Activated naive CD8-positive, alpha-beta T cell treated with anti-CD3 and anti-CD28 coated beads, Interleukin-2, amount 50 U/mL, for 24 hours (primary cell): ENCODE results near the gene EREG.

Experiments used
- ATAC-seq: fragments of 150-1000 bp; cut with Tn5 transposase; one replicate; pipeline ENCODE4 v1.10.0; 2021
- DNase-seq: peaks from one replicate; pipeline ENCODE4 v3.0.0; 2021
- H3K27ac Mint-ChIP-seq: one replicate; pipeline ENCODE4 v1.8.0; 2021; ENCODE audit warnings: mild to moderate bottlenecking, mixed read lengths
- H3K27me3 Mint-ChIP-seq: one replicate; pipeline ENCODE4 v1.8.0; 2021; ENCODE audit warnings: mixed read lengths
- H3K36me3 Mint-ChIP-seq: one replicate; pipeline ENCODE4 v1.8.0; 2021; ENCODE audit warnings: low read depth, mixed read lengths
- H3K4me1 Mint-ChIP-seq: one replicate; pipeline ENCODE4 v1.8.0; 2021; ENCODE audit warnings: mixed read lengths
- H3K4me3 Mint-ChIP-seq: one replicate; pipeline ENCODE4 v1.8.0; 2021; ENCODE audit warnings: mild to moderate bottlenecking, moderate library complexity, mixed read lengths
- H3K9me3 Mint-ChIP-seq: one replicate; pipeline ENCODE4 v1.8.0; 2021; ENCODE audit warnings: mixed read lengths

Gene EREG, protein sequence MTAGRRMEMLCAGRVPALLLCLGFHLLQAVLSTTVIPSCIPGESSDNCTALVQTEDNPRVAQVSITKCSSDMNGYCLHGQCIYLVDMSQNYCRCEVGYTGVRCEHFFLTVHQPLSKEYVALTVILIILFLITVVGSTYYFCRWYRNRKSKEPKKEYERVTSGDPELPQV

DNA sequence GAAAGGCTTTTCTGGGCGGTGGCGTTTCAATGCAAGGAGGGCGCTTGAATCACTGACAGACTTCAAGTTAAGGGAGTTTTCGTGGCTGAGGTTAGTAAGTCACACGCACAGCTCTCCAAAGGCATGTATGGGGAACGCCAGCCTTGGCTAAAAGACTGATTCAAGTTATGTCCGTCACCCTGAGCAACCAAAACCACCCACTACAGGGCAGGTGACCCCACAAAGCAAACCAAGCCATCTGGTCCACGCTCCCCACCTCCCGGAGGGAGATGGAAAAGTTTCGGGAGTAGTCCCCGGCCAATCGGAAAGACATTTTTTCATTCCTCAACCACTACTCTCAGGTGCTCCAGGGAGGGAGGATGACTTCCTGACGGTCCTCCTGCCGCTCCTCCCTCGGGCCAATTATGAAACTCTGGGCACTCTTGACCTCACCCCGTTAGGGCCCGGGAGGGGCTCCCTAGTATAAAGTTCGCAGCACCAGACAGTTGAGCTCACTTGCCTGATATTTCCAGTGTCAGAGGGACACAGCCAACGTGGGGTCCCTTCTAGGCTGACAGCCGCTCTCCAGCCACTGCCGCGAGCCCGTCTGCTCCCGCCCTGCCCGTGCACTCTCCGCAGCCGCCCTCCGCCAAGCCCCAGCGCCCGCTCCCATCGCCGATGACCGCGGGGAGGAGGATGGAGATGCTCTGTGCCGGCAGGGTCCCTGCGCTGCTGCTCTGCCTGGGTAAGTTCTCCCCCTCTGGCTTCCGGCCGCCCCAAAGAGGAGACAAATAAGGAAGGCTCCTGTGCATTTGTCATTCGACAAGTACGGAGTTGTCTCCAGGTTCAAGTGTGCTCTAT is at the start of gene EREG:
TSS of gene EREG (plus strand) at position 494 of the 840 bp plus-strand sequence. CDS start at position 658, 164 bp downstream.
- Mint-ChIP-seq H3K4me1 (peaks cover 11% of the 10 kb centered on the region), H3K4me3 (peak within 1 kb of the TSS; percentile 68), H3K9me3 (no peaks in the 10 kb centered on the region), H3K27me3 (peaks cover 35% of the 10 kb centered on the region), H3K27ac (no peak within 1 kb of the TSS), H3K36me3 (no peaks in the 10 kb centered on the region)
- DNase-seq (peak; percentile 18), ATAC-seq (peak; percentile 78)

DNA sequence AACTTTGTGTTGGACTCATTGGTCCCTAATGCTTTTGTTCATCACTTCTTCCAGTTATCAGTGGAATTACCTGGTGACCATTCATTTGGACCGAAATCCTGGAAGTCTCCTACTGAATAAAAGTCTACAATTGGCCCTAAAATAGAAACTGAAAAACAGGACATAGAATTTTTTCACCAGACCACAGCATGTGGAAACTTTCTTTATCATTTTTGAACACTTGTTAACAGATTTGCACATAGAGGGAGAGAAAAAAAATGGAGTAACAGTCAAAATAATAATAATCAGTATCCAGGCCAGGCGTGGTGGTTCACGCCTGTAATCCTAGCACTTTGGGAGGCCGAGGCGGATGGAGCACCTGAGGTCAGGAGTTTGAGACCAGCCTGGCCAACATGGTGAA is 49.6 kb upstream of the EREG start:
- no peak overlapping the region for H3K4me3 Mint-ChIP-seq
- no peak for ATAC-seq

DNA sequence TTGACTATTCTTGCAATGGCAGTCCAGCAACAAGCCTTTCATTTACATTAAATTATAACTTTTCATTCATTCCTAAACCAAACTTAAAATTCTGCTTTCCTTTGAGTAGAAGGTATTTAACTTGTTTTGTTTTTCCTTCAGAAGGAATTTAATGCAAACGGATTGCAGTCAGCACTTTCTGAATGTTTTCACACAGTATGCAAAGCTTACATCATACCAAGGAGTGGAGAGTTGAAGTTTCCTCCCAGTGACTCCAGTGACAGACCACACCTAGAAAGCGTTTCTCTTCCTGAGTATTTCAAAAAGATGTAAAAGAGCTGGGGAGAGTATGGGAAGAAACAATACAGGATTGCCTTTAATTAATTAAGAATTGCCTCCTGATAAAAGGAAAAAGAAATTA is 48.5 kb upstream of the EREG start:
- no peak for ATAC-seq
- Mint-ChIP-seq H3K36me3 (no peaks in the 10 kb centered on the region), H3K27me3 (no peaks in the 10 kb centered on the region), H3K4me1 (no peaks in the 10 kb centered on the region), H3K4me3 (no peak overlapping the region), H3K9me3 (no peaks in the 10 kb centered on the region), H3K27ac (no peak overlapping the region)
- no peak for DNase-seq

More for the DNA sequence above, 49.6 kb upstream of the EREG start:
- no peak overlapping the region for H3K27ac Mint-ChIP-seq
- no peaks in the 10 kb centered on the region for H3K27me3 Mint-ChIP-seq
- no peaks in the 10 kb centered on the region for H3K9me3 Mint-ChIP-seq
- no peaks in the 10 kb centered on the region for H3K36me3 Mint-ChIP-seq
- DNase-seq, result no peak
- H3K4me1 Mint-ChIP-seq, result no peaks in the 10 kb centered on the region

DNA sequence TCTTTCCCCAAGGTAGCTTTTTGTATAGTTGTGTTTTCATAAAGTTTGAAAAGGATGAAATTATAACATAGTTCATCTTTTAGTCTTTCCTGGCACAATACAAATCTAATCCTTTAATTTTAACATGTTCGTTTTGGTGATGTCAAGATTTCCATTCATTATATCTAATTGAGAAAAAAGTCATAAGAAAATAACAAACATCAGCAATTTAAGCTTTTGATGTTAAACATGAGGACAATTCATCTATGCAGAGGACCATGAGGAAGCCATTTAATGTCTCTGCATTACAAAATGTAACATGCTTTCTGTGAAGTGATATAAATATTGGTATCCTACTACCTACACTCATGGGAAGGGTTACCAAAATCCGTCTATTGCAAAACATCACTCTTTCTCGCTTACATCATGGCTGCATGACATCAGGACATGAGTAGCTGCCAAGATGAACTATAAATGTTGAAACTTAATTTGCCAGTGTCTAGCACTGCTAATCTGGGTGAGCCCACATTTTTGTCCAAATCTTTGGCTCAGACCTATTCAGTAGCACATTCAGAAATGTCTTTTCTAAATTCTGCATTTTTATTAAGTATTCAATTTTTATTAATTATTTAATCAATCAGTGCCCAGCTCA is 47.2 kb upstream of the EREG start:
- H3K4me1 Mint-ChIP-seq, result no peaks in the 10 kb centered on the region
- H3K9me3 Mint-ChIP-seq, result no peaks in the 10 kb centered on the region
- no peaks in the 10 kb centered on the region for H3K36me3 Mint-ChIP-seq
- peaks cover 5% of the 10 kb centered on the region for H3K27me3 Mint-ChIP-seq
- no peak overlapping the region for H3K4me3 Mint-ChIP-seq
- no peak overlapping the region for H3K27ac Mint-ChIP-seq
- ATAC-seq (no peak), DNase-seq (no peak)

DNA sequence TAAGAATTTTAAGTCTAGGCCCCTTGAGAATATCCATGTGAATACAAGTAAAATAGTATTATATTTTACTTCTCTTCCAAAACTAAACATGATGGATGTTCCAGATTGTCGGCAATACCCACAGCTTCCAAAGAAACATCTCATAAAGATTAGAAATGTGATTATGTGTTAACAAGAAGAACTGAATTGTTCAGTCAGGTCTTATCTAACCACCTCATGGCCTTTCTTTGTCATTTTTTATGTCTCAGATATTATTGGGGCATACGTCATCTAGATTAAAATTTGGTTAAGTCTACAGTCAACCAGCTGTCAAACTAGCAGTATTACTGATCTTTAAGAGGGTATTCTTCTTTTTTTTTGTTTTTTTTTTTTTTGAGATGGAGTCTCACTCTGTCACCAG is 46.7 kb upstream of the EREG start:
- no peaks in the 10 kb centered on the region for H3K4me1 Mint-ChIP-seq
- ATAC-seq (no peak), DNase-seq (no peak)
- H3K4me3 Mint-ChIP-seq, result no peak overlapping the region
- no peaks in the 10 kb centered on the region for H3K9me3 Mint-ChIP-seq
- peaks cover 5% of the 10 kb centered on the region for H3K27me3 Mint-ChIP-seq
- no peaks in the 10 kb centered on the region for H3K36me3 Mint-ChIP-seq
- no peak overlapping the region for H3K27ac Mint-ChIP-seq

DNA sequence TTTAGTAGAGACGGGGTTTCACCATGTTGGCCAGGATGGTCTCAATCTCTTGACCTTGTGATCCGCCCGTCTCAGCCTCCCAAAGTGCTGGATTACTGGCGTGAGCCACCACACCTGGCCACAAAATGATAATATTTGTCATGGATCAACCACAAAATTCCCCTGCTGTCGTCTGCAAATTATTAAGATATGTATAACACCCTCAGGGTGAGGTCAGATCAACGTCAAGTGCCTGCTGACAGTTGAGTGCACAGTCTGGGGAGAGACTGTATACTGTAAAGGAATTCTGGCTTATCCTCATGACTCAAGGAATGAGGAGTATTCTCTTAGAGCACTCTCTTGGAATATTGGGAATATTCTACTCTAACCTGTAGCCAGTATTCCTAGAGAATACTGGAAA is 45.5 kb upstream of the EREG start:
- DNase-seq (no peak), ATAC-seq (no peak)
- H3K4me3 Mint-ChIP-seq, result no peak overlapping the region
- no peak overlapping the region for H3K27ac Mint-ChIP-seq
- H3K4me1 Mint-ChIP-seq, result no peaks in the 10 kb centered on the region
- H3K36me3 Mint-ChIP-seq, result no peaks in the 10 kb centered on the region
- peaks cover 11% of the 10 kb centered on the region for H3K27me3 Mint-ChIP-seq
- H3K9me3 Mint-ChIP-seq, result no peaks in the 10 kb centered on the region

DNA sequence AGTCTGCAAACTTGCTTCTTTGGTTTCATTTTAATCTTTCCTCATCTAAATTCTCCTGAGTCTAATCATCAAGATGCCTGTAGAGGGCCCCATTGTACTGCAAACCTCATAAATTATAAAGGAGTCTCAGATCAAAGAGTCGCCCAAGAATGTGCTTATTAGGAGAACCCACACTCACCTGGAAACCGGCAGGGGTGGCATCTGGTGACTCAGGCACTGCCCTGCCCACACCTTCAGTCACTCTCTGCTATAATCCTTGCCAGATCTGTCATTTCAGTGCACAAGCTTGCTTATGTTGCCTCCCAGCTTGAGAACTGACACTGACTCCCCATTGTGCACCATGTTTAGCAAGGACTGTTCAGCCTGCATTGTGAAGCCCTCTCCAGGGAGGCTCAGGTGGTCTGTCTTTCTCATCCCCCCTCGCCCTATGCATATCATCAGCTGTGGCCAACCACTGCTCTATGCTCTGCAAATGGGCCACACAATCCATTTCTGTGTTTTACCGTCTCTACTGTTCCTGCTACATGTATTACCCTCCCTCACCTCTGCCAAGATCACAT is 44.3 kb upstream of the EREG start:
- ATAC-seq (peak; percentile 87), DNase-seq (peak; percentile 4)
- Mint-ChIP-seq H3K9me3 (no peaks in the 10 kb centered on the region), H3K27me3 (peaks cover 11% of the 10 kb centered on the region), H3K36me3 (no peaks in the 10 kb centered on the region), H3K4me1 (no peaks in the 10 kb centered on the region), H3K27ac (no peak overlapping the region), H3K4me3 (no peak overlapping the region)

DNA sequence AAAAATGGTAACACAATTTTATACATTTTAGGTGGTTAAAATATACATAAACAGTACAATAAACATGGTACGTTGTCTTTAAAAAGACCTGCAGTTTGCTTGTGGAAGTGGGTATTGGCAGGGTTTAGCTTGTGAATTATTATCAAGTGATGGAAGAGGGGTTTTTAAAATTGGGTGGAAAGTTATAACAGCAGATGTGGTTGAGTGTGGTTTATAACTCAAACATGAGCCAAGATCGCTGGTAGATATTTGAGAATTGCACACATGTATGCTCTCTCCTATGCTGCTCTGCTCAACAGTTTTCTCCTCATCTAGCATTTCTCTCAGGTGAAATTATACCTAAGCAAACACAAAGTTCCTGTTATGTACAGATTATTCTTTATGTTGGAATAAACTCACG is 42.6 kb upstream of the EREG start:
- Mint-ChIP-seq H3K4me1 (no peaks in the 10 kb centered on the region), H3K4me3 (no peak overlapping the region), H3K9me3 (no peaks in the 10 kb centered on the region), H3K27me3 (peaks cover 11% of the 10 kb centered on the region), H3K27ac (no peak overlapping the region), H3K36me3 (no peaks in the 10 kb centered on the region)
- DNase-seq (no peak), ATAC-seq (no peak)

DNA sequence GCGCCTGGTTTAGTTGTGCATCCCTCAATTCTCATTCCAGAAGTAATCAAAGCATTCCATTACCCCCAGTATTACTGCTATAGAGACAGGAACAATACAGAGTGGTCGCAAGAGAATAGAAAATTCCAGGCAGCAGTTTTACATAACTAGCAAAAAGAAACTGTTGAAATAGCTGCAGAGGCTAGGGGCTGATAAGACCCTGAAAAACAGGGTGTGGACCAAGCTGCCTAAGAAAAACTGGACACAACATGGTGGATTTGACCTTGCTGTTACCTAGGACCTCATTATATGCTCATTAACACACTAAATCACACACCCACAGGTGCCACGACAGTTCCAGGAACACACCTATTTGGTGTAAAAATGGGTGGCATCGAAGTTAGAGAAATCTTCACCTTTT is 41.3 kb upstream of the EREG start:
- Mint-ChIP-seq H3K36me3 (no peaks in the 10 kb centered on the region), H3K27me3 (peaks cover 13% of the 10 kb centered on the region), H3K4me3 (no peak overlapping the region), H3K4me1 (no peaks in the 10 kb centered on the region), H3K27ac (no peak overlapping the region), H3K9me3 (no peaks in the 10 kb centered on the region)
- ATAC-seq (no peak), DNase-seq (no peak)

DNA sequence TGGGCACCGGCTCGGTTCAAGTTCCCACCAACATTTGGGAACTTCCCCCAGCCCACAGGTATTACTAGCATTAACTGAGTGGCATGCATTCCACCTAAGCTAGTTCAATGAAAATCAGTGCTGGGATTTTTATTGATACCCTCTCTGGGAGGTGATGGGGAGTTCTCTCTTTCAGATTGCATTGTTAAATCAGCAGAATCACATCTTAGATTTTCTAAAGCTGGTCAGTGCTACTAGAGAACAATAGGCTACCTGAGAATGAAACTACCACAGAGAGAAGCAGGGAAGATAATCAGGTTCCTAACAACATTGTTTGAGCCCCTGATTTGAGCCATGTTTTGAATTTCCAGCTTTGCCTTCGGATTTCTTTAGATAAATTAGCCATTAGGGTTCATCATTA is 40.7 kb upstream of the EREG start:
- Mint-ChIP-seq H3K4me1 (no peaks in the 10 kb centered on the region), H3K27ac (no peak overlapping the region), H3K27me3 (peaks cover 19% of the 10 kb centered on the region), H3K36me3 (no peaks in the 10 kb centered on the region), H3K4me3 (no peak overlapping the region), H3K9me3 (no peaks in the 10 kb centered on the region)
- ATAC-seq, result no peak
- no peak for DNase-seq

DNA sequence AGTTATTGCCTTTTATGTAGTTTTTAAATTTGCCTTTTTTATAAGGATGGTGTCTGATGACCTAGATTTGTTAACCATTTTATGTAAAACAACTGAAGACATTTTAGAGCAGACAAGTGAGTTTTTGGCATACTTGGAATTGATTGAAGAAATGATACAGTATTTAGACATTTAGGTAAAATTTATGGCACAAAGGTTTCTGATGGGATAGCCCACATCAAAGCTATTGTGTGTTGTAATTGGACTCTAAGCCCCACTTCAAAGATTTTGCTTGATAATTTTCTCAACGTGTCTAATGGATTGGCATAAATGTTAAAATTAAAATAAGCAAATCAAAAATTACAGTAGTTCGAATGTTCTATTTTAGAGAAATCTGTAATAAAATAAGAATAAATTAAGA is 39.1 kb upstream of the EREG start:
- Mint-ChIP-seq H3K4me3 (no peak overlapping the region), H3K36me3 (no peaks in the 10 kb centered on the region), H3K4me1 (no peaks in the 10 kb centered on the region), H3K9me3 (no peaks in the 10 kb centered on the region), H3K27ac (no peak overlapping the region), H3K27me3 (peaks cover 20% of the 10 kb centered on the region)
- no peak for DNase-seq
- no peak for ATAC-seq

DNA sequence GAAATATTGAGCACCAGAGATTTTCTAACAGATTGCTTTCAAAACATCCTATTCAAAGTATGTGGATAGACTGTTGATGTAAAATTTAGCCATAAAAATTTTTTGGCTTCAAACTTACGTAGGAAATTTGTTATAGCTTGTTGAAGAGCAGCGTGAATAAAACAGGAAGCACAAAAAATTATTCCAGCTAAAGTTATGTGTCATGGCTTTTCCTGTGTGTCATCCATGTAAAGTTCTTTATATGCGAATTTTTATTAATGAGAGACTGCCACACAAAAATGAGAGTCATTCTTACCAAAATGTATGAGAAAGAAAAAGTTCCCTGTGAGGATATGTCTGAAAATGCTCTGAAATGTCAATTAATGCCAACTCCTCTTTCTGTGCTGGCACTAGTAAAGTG is 37.2 kb upstream of the EREG start:
- no peak for DNase-seq
- no peaks in the 10 kb centered on the region for H3K9me3 Mint-ChIP-seq
- no peak for ATAC-seq
- no peak overlapping the region for H3K27ac Mint-ChIP-seq
- H3K27me3 Mint-ChIP-seq, result peaks cover 15% of the 10 kb centered on the region
- H3K4me3 Mint-ChIP-seq, result no peak overlapping the region
- no peaks in the 10 kb centered on the region for H3K36me3 Mint-ChIP-seq
- no peaks in the 10 kb centered on the region for H3K4me1 Mint-ChIP-seq

DNA sequence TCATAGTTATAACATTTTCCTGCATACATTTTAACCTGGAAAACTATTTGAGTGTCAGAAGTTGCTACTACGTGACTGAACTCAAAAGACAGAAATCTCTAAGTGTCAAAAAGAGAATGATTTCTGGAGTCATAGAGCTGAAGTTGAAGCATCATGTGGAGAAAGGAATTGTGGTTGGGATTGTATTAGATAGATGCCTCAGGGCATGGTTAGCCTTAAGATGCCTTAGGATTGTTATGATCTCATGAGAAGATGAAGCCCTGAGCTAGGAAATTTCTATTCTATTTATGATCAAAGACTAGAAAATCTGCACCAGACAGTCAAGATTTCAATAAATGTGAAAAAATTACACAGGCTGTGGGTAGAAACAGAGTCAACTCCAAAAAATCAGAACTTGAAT is 36.4 kb upstream of the EREG start:
- Mint-ChIP-seq H3K4me3 (no peak overlapping the region), H3K36me3 (no peaks in the 10 kb centered on the region), H3K4me1 (no peaks in the 10 kb centered on the region), H3K9me3 (no peaks in the 10 kb centered on the region), H3K27me3 (peaks cover 14% of the 10 kb centered on the region), H3K27ac (no peak overlapping the region)
- no peak for DNase-seq
- no peak for ATAC-seq

DNA sequence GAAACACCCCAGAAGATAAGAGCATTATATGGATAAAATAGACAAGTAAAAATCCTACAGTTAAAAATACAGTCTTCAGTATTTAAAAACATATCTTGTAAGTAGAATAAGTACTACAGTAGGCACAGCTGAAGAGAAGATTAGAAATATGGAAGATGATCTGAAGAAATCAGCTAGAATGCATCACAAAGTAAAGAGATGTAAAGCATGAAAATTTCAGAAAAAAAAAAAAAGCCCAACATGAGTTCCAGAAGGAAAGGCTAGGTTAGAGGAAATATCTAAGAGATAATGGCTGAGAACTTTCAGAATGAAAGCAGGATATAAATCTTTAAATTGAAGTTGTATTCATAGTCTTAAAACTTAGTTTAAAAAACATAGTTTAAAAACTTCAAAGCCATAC is 35.6 kb upstream of the EREG start:
- Mint-ChIP-seq H3K27me3 (peaks cover 8% of the 10 kb centered on the region), H3K4me3 (no peak overlapping the region), H3K36me3 (no peaks in the 10 kb centered on the region), H3K4me1 (no peaks in the 10 kb centered on the region), H3K9me3 (no peaks in the 10 kb centered on the region), H3K27ac (no peak overlapping the region)
- ATAC-seq, result no peak
- no peak for DNase-seq

DNA sequence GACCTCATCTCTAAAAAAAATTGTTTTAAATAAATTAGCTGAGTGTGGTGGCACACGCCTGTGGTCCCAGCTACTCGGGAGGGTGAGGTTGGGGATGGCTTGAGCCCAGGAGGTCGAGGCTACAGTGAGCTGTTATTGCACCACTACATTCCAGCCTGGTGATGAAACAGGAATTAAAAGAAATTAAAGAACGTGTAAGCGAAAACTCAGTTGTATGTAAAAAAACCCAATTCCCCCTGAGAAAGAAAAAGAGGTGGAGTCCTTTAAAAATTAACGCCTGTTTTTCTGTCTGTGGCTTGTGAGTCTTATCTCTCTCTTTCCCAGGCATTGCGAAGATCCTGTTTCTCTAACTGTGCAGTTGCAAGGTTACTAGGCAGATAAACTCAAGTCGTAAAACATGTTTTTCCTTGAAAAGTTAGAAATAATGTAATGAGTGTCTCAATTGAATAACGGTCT is 34.6 kb upstream of the EREG start:
- DNase-seq, result no peak
- Mint-ChIP-seq H3K36me3 (no peaks in the 10 kb centered on the region), H3K27ac (no peak overlapping the region), H3K4me3 (no peak overlapping the region), H3K4me1 (no peaks in the 10 kb centered on the region), H3K27me3 (peaks cover 8% of the 10 kb centered on the region), H3K9me3 (no peaks in the 10 kb centered on the region)
- ATAC-seq, result no peak
